GM12878 (cell line): ENCODE data around the gene PHACTR3. TPM values are rescaled to one million over a fixed set of nuclear protein-coding genes. Genes with fewer than 3 reads are reported as not detected.

Experiments
- ATAC-seq: fragments of 200-7000 bp; cut with Tn5 transposase; 3 replicates; pipeline ENCODE4 v1.9.1; 2020; ENCODE audit warnings: mild to moderate bottlenecking, moderate library complexity
- BruUV-seq: library from RNA; stranded (reverse); fragments of 400-500 nt; replicated peaks from 2 replicates; lab custom pipeline; 2021; lab: Mats Ljungman, UMichigan
- CTCF ChIA-PET: fragments of 300-600 bp; sonication (Branson Sonifier 250); formaldehyde crosslinking; extraction: SDS; loops from one replicate; lab custom pipeline; 2021; ENCODE audit warnings: inconsistent platforms; lab: Yijun Ruan, JAX
- POLR2A ChIA-PET: fragments of 350-600 bp; formaldehyde crosslinking; extraction: SDS; loops from one replicate; lab custom pipeline; 2021; ENCODE audit warnings: inconsistent platforms; lab: Charles Lee
- RAD21 ChIA-PET: fragments of 300-600 bp; sonication (Branson Sonifier 250); formaldehyde crosslinking; loops from one replicate; lab custom pipeline; 2023; ENCODE audit warnings: antibody characterized with exemption; ENCODE audit not compliant: unreplicated experiment; lab: Charles Lee
- SMC1A ChIA-PET: fragments of 300-600 bp; sonication (Branson Sonifier 250); formaldehyde crosslinking; loops from one replicate; lab custom pipeline; 2023; ENCODE audit not compliant: unreplicated experiment, uncharacterized antibody; lab: Charles Lee
- DNase-seq: peaks from one replicate; pipeline ENCODE4 v3.0.0-alpha.2; 2011; ENCODE audit warnings: low read depth, low spot score
- FAIRE-seq: peaks from 3 replicates; lab custom pipeline; 2011; peaks lifted over from hg19 to GRCh38; lab: Jason Lieb, UNC
- H2AFZ ChIP-seq: 2 replicates; pipeline ENCODE4 v1.6.0; 2011; ENCODE audit warnings: low read depth, low read length, control low read depth; ENCODE audit not compliant: control insufficient read depth
- H3K27ac ChIP-seq: 2 replicates; pipeline ENCODE4 v1.5.1; 2011; ENCODE audit warnings: control low read depth; ENCODE audit not compliant: control insufficient read depth, insufficient read depth
- H3K27me3 ChIP-seq, 2 experiments: replicated peaks in 1 of 2; 2 replicates each; pipeline versions ENCODE4 v1.6.0 to v1.6.1; 2011; ENCODE audit warnings: low read length in 1 of 2; ENCODE audit not compliant: control insufficient read depth in 2 of 2, insufficient read depth in 2 of 2
- H3K36me3 ChIP-seq, 2 experiments: 2 replicates each; pipeline ENCODE4 v1.5.1; 2011; ENCODE audit warnings: low read length in 1 of 2; ENCODE audit not compliant: control insufficient read depth in 2 of 2, insufficient read depth in 2 of 2
- H3K4me1 ChIP-seq: 2 replicates; pipeline ENCODE4 v1.6.1; 2011; ENCODE audit warnings: mild to moderate bottlenecking, low read length, moderate library complexity, mixed read lengths; ENCODE audit not compliant: control insufficient read depth, insufficient read depth
- H3K4me2 ChIP-seq: 2 replicates; pipeline ENCODE4 v1.6.0; 2011; ENCODE audit warnings: control low read depth; ENCODE audit not compliant: control insufficient read depth, insufficient read depth
- H3K4me3 ChIP-seq: fragments of 200-600 bp; sonication (generic); 2 replicates; pipeline ENCODE4 v1.5.1; 2016
- H3K79me2 ChIP-seq: 2 replicates; pipeline ENCODE4 v1.6.0; 2011; ENCODE audit warnings: low read length; ENCODE audit not compliant: control insufficient read depth, insufficient read depth
- H3K9ac ChIP-seq: 2 replicates; pipeline ENCODE4 v1.8.0; 2011; ENCODE audit warnings: low read length, control low read depth, mixed read lengths; ENCODE audit not compliant: control insufficient read depth, insufficient read depth
- H3K9me3 ChIP-seq: replicated peaks from 3 replicates; pipeline ENCODE4 v1.5.1; 2011; ENCODE audit warnings: mild to moderate bottlenecking, low read length; ENCODE audit not compliant: control insufficient read depth, insufficient read depth
- H4K20me1 ChIP-seq: 2 replicates; pipeline ENCODE4 v1.6.0; 2011; ENCODE audit not compliant: control insufficient read depth, insufficient read depth
- CREM ChIP-seq: IDR thresholded peaks from 2 replicates; pipeline ENCODE4 v1.6.1; 2014; ENCODE audit warnings: antibody characterized with exemption, low read depth
- DPF2 ChIP-seq: fragments of 450-650 bp; IDR thresholded peaks from 2 replicates; pipeline ENCODE4 v1.6.1; 2017; ENCODE audit warnings: mild to moderate bottlenecking
- ETV6 ChIP-seq, 2 experiments: fragments of 450-650 bp in 1 of 2; IDR thresholded peaks in 1 of 2; conservative IDR thresholded peaks in 1 of 2; 2 replicates each; pipeline ENCODE4 v1.6.1; 2014; ENCODE audit warnings: antibody characterized with exemption in 1 of 2, borderline replicate concordance in 1 of 2, low read depth in 1 of 2, mild to moderate bottlenecking in 1 of 2, moderate library complexity in 1 of 2
- FOXM1 ChIP-seq: IDR thresholded peaks from 2 replicates; pipeline ENCODE4 v1.6.1; 2012; ENCODE audit warnings: low read depth, mild to moderate bottlenecking, inconsistent platforms, low read length, moderate library complexity
- HDAC2 ChIP-seq: fragments of 200-600 bp; sonication (generic); IDR thresholded peaks from 2 replicates; pipeline ENCODE4 v1.6.1; 2017
- HDAC6 ChIP-seq: fragments of 200-600 bp; sonication (generic); IDR thresholded peaks from one replicate; pipeline ENCODE4 v1.8.0; 2017; ENCODE audit warnings: antibody characterized with exemption; ENCODE audit not compliant: unreplicated experiment
- IKZF1 ChIP-seq: fragments of 450-650 bp; conservative IDR thresholded peaks from 2 replicates; pipeline ENCODE4 v1.6.1; 2017; ENCODE audit warnings: antibody characterized with exemption, mild to moderate bottlenecking
- MEF2A ChIP-seq: IDR thresholded peaks from 2 replicates; pipeline ENCODE4 v1.6.1; 2011; ENCODE audit warnings: low read depth, mild to moderate bottlenecking, low read length, moderate library complexity; ENCODE audit not compliant: insufficient read depth
- NR2C1 ChIP-seq: fragments of 450-650 bp; IDR thresholded peaks from 2 replicates; pipeline ENCODE4 v1.6.1; 2017; ENCODE audit warnings: antibody characterized with exemption, mild to moderate bottlenecking, moderate library complexity
- PAX5 ChIP-seq: IDR thresholded peaks from 2 replicates; pipeline ENCODE4 v1.6.1; 2011; ENCODE audit warnings: low read depth, low read length, borderline replicate concordance
- POLR2AphosphoS2 ChIP-seq: IDR thresholded peaks from 2 replicates; pipeline ENCODE4 v1.6.1; 2011; ENCODE audit warnings: low read depth, mild to moderate bottlenecking, low read length, improper control_type of control experiment, moderate library complexity
- POU2F2 ChIP-seq: IDR thresholded peaks from 3 replicates; pipeline ENCODE4 v1.6.1; 2011; ENCODE audit warnings: low read depth, mild to moderate bottlenecking, low read length, borderline replicate concordance
- RELA ChIP-seq: fragments of 450-650 bp; IDR thresholded peaks from 2 replicates; pipeline ENCODE4 v1.8.0; 2014; ENCODE audit warnings: borderline replicate concordance; ENCODE audit not compliant: partially characterized antibody
- SREBF1 ChIP-seq: IDR thresholded peaks from 2 replicates; pipeline ENCODE4 v1.6.1; 2012; ENCODE audit warnings: mild to moderate bottlenecking, low read length
- ZNF592 ChIP-seq: fragments of 450-650 bp; IDR thresholded peaks from 2 replicates; pipeline ENCODE4 v1.6.1; 2017; ENCODE audit warnings: mild to moderate bottlenecking, moderate library complexity
- WGBS: methylation state at CpG from one replicate; pipeline ENCODE4 v1.1.6; 2016; ENCODE audit warnings: low lambda C conversion rate; ENCODE audit not compliant: insufficient replicate concordance, insufficient coverage; ENCODE audit errors: missing lambda C conversion rate; 5-methylcytosine and 5-hydroxymethylcytosine counted together
- in situ Hi-C: fragments of 300-500 bp; cut with MboI; formaldehyde crosslinking; loops from 9 replicates; pipeline ENCODE4 v1.14.3; 2018; ENCODE audit warnings: mixed read lengths
- intact Hi-C: fragments of 100-400 bp; cut with micrococcal nuclease; formaldehyde crosslinking; loops from one replicate; pipeline ENCODE4 v1.14.2; 2022; ENCODE audit not compliant: unreplicated experiment
- polyA plus RNA-seq, 11 experiments: library from polyadenylated mRNA; depleted of rRNA in 4 of 11; unstranded in 6 of 11; stranded (reverse) in 5 of 11; fragments of >200 nt; fragmentation: Nextera tagmentation in 4 of 11; fragmentation: Illumina TruSeq in 1 of 11; extraction: Ambion mirVana in 4 of 11; extraction: Trizol in 1 of 11; gene quantifications; 1 replicate in 1 of 11; 2 replicates in 10 of 11; pipeline versions ENCODE4 v1.2.1 to v1.2.3, GENCODE V29; 2011 to 2016; ENCODE audit warnings: inconsistent platforms in 2 of 11, missing spikeins in 2 of 11, low read depth in 1 of 11
- total RNA-seq, 4 experiments: library from RNA; depleted of rRNA in 3 of 4; stranded (reverse); fragments of >200 nt in 3 of 4; fragmentation: Illumina TruSeq in 1 of 4; extraction: Trizol in 1 of 4; gene quantifications; 2 replicates each; pipeline versions ENCODE4 v1.2.1 to v1.2.3, GENCODE V29; 2013 to 2021
- TF ChIP-seq, protein P1 (sequence below): IDR thresholded peaks from 2 replicates; pipeline ENCODE4 v1.6.1; 2011; ENCODE audit warnings: low read depth, low read length, improper control_type of control experiment, borderline replicate concordance
- TF ChIP-seq, protein P2 (sequence below): fragments of 150-350 bp; IDR thresholded peaks from 2 replicates; pipeline ENCODE4 v1.6.1; 2014; ENCODE audit warnings: mild to moderate bottlenecking, low read depth, low read length

PHACTR3 gene
- total and polyA plus RNA-seq, 10 of the 15 experiments (the other 5 are each of a cell fraction or from before 2014, with no cell fraction given), result 0.17 to 2.7 (median 0.27) TPM; not detected in 1

DNA sequence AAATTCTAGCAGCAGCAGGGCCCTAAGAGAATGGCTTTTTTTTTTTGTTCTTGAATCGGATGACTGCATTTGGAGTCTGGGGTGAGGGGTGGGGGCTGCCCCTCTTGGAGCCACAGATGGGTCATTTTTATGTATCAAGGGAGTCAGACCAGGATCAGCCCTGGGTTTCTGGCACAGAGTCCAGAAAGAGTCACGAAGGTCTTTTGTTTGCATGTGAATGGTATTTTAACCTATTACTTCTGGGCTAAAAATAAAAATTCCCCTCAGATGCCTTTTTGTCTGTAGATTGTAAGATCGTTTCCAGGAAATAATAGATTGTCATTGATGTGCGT lies 72.5 kb downstream of the PHACTR3 start:
- H3K27ac ChIP-seq, result no peak overlapping the region
- ChIA-PET POLR2A (no interaction called here), SMC1A (no interaction called here), RAD21 (no interaction called here), CTCF (no interaction called here)
- no peaks in the 10 kb centered on the region for H4K20me1 ChIP-seq
- H3K27me3 ChIP-seq, result no peaks in the 10 kb centered on the region; a peak in 2 of 4 replicates
- in situ Hi-C loops (no loop called here), intact Hi-C loops (no loop called here)
- DNase-seq (no peak), ATAC-seq (no peak), FAIRE-seq (no peak)
- no peak overlapping the region for H3K4me2 ChIP-seq
- H3K4me3 ChIP-seq, result no peak overlapping the region
- H3K79me2 ChIP-seq, result no peaks in the 10 kb centered on the region
- H3K9me3 ChIP-seq, result no peaks in the 10 kb centered on the region
- H2AFZ ChIP-seq, result no peak overlapping the region
- no peaks in the 10 kb centered on the region for H3K4me1 ChIP-seq
- no peaks in the 10 kb centered on the region for H3K36me3 ChIP-seq
- WGBS, result 2% methylated on average over 3 of the region's 4 CpGs
- no peak for TF ChIP-seq NR2C1
- TF ChIP-seq SREBF1, result no peak
- TF ChIP-seq ZNF592, result no peak
- no peak for TF ChIP-seq PAX5
- TF ChIP-seq FOXM1, result no peak
- no peak for TF ChIP-seq POU2F2
- TF ChIP-seq, protein P1, sequence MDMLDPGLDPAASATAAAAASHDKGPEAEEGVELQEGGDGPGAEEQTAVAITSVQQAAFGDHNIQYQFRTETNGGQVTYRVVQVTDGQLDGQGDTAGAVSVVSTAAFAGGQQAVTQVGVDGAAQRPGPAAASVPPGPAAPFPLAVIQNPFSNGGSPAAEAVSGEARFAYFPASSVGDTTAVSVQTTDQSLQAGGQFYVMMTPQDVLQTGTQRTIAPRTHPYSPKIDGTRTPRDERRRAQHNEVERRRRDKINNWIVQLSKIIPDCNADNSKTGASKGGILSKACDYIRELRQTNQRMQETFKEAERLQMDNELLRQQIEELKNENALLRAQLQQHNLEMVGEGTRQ, result no peak
- no peak for TF ChIP-seq MEF2A
- TF ChIP-seq, protein P2, sequence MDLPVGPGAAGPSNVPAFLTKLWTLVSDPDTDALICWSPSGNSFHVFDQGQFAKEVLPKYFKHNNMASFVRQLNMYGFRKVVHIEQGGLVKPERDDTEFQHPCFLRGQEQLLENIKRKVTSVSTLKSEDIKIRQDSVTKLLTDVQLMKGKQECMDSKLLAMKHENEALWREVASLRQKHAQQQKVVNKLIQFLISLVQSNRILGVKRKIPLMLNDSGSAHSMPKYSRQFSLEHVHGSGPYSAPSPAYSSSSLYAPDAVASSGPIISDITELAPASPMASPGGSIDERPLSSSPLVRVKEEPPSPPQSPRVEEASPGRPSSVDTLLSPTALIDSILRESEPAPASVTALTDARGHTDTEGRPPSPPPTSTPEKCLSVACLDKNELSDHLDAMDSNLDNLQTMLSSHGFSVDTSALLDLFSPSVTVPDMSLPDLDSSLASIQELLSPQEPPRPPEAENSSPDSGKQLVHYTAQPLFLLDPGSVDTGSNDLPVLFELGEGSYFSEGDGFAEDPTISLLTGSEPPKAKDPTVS, result no peak
- no peak for TF ChIP-seq POLR2AphosphoS2
- no peak for TF ChIP-seq HDAC2
- no peak for TF ChIP-seq IKZF1
- no peak for TF ChIP-seq RELA
- TF ChIP-seq DPF2, result no peak
- no peak for TF ChIP-seq ETV6 (conservative IDR thresholded peaks at IDR 0.05 in 1 of 2, IDR thresholded peaks at IDR 0.05 in 1 of 2; ENCODE audit: borderline replicate concordance in 1 of 2, low read depth in 1 of 2)
- TF ChIP-seq CREM, result no peak
- no peak for TF ChIP-seq HDAC6
- no TSS peak for BruUV-seq
- H3K9ac ChIP-seq, result no peak overlapping the region
